Body of pancreas (tissue), 4 donors: Measurements from ENCODE around the gene POP4. TPM values are rescaled to one million over a fixed set of nuclear protein-coding genes. Genes with fewer than 3 reads are reported as not detected.

Experiments used
- ATAC-seq: fragments of 150-250 bp; one replicate; pipeline ENCODE4 v1.9.1; 2016
- DNase-seq, 4 donors: peaks; one replicate each; pipeline ENCODE4 v3.0.0-alpha.2; 2019
- H3K27ac ChIP-seq, 4 donors: fragments of 200-600 bp; sonication (generic); 1 replicate in 3 of 4; 2 replicates in 1 of 4; pipeline versions ENCODE4 v1.5.1 to v1.6.1; 2016 to 2019; ENCODE audit warnings: mild to moderate bottlenecking in 1 of 4, mixed read lengths in 1 of 4, moderate library complexity in 1 of 4
- H3K27me3 ChIP-seq, 2 donors: fragments of 200-600 bp; sonication (generic); one replicate each; pipeline ENCODE4 v1.6.0; 2016; ENCODE audit warnings: mild to moderate bottlenecking in 1 of 2
- H3K36me3 ChIP-seq, 2 donors: fragments of 200-600 bp; sonication (generic); replicated peaks in 1 of 2; 2 replicates each; pipeline ENCODE4 v1.5.1; 2016; ENCODE audit warnings: low read depth in 2 of 2; ENCODE audit not compliant: insufficient read depth in 1 of 2
- H3K4me1 ChIP-seq: fragments of 200-600 bp; sonication (generic); one replicate; pipeline ENCODE4 v1.6.0; 2016
- H3K4me3 ChIP-seq, 2 donors: fragments of 200-600 bp; sonication (generic); 1 replicate in 1 of 2; 2 replicates in 1 of 2; pipeline ENCODE4 v1.5.1; 2016 to 2019
- H3K9me3 ChIP-seq, 3 donors: fragments of 200-600 bp; sonication (generic); 1 replicate in 2 of 3; 2 replicates in 1 of 3; pipeline ENCODE4 v1.5.1; 2016
- POLR2A ChIP-seq, 3 donors: fragments of 450-650 bp; IDR thresholded peaks; one replicate each; pipeline ENCODE4 v1.6.1; 2016; ENCODE audit warnings: antibody characterized with exemption in 3 of 3, mild to moderate bottlenecking in 2 of 3
- WGBS, 2 donors: methylation state at CpG; one replicate each; pipeline ENCODE4 v1.1.5; 2017; 5-methylcytosine and 5-hydroxymethylcytosine counted together
- intact Hi-C: fragments of 100-400 bp; cut with DNase I; formaldehyde crosslinking; loops from one replicate; pipeline ENCODE4 v1.15.1; 2023
- total RNA-seq, 2 donors: library from RNA; depleted of rRNA; stranded (reverse); fragments of >200 nt; gene quantifications; one replicate each; pipeline ENCODE4 v1.1.0, GENCODE V29; 2016
- TF ChIP-seq, protein P1 (sequence below), 7 experiments: fragments of 450-650 bp in 4 of 7; fragments of 200-600 bp in 3 of 7; sonication (generic) in 3 of 7; IDR thresholded peaks; one replicate each; pipeline ENCODE4 v1.5.1; 2016 to 2019; ENCODE audit warnings: antibody characterized with exemption in 7 of 7

POP4 gene
- total RNA-seq, 2 donors from 2014 or later = 12.2 to 51.6 TPM

DNA sequence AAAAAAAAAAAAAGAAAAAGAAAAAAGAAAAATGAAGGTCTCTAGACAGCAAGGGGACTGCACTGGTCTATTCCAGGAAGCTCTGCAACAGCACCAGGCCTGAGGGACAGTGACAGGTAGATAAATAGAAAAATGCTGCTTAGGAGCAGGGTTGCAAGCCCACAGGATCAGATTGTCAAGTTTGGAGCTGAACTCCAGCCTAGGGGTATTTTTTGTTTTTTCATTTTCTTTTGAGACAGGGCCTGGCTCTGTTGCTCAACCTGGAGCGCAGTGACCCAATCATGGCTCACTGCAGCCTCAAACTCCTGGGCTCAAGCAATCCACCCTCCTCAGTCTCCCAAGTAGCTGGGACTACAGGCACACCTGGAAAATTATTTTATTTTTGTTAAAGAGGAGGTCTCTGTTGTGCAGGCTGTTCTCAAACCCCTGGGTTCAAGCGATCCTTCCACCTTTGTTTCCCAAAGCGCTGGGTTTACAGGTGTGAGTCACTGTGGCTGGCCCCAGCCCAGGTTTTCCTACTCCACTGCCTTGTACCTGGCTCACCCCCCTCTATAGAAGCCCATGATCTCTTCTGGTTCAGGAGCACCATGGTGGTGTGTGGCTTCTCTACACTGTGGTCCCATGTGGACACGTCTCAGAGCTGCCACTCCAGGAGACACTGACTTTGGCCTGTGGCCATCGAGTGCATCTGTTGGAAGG is 23.9 kb downstream of the POP4 start:
- 84 to 90% methylated on average over 5 of the region's 5 CpGs for WGBS, 2 donors
- Histone ChIP-seq H3K27me3 (no peaks in the 10 kb centered on the region), H3K27ac (no peak overlapping the region), H3K4me3 (no peak overlapping the region), H3K36me3 (no peaks in the 10 kb centered on the region), H3K9me3 (no peaks in the 10 kb centered on the region), H3K4me1 (peaks cover 9% of the 10 kb centered on the region)
- no peak for DNase-seq
- no peak for ATAC-seq
- intact Hi-C loops = no loop called here
- no peak for TF ChIP-seq POLR2A (IDR thresholded peaks at IDR 0.05)

GRCh38 chr19:29630655-29631054 is 24.6 kb downstream of the POP4 start:
- peaks cover 2% of the 10 kb centered on the region for H3K4me1 ChIP-seq
- H3K27me3 ChIP-seq = no peaks in the 10 kb centered on the region
- no peaks in the 10 kb centered on the region for H3K9me3 ChIP-seq
- H3K4me3 ChIP-seq = no peak overlapping the region
- no peak overlapping the region for H3K27ac ChIP-seq
- 72 to 78% methylated on average over 2 of the region's 2 CpGs for WGBS, 2 donors
- H3K36me3 ChIP-seq = no peaks in the 10 kb centered on the region
- TF ChIP-seq, protein P1, sequence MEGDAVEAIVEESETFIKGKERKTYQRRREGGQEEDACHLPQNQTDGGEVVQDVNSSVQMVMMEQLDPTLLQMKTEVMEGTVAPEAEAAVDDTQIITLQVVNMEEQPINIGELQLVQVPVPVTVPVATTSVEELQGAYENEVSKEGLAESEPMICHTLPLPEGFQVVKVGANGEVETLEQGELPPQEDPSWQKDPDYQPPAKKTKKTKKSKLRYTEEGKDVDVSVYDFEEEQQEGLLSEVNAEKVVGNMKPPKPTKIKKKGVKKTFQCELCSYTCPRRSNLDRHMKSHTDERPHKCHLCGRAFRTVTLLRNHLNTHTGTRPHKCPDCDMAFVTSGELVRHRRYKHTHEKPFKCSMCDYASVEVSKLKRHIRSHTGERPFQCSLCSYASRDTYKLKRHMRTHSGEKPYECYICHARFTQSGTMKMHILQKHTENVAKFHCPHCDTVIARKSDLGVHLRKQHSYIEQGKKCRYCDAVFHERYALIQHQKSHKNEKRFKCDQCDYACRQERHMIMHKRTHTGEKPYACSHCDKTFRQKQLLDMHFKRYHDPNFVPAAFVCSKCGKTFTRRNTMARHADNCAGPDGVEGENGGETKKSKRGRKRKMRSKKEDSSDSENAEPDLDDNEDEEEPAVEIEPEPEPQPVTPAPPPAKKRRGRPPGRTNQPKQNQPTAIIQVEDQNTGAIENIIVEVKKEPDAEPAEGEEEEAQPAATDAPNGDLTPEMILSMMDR (IDR thresholded peaks at IDR 0.05) = no peak
- no peak for TF ChIP-seq POLR2A (IDR thresholded peaks at IDR 0.05)
- intact Hi-C loops = no loop called here
- DNase-seq (no peak), ATAC-seq (no peak)

GRCh38 chr19:29631450-29631849 is 25.4 kb downstream of the POP4 start:
- no peak overlapping the region for H3K27ac ChIP-seq
- no peaks in the 10 kb centered on the region for H3K4me1 ChIP-seq
- WGBS, 2 donors = 87 to 93% methylated on average over 2 to 3 of the region's 3 CpGs
- intact Hi-C loops = no loop called here
- ATAC-seq (no peak), DNase-seq (no peak)
- no peaks in the 10 kb centered on the region for H3K36me3 ChIP-seq
- TF ChIP-seq POLR2A (IDR thresholded peaks at IDR 0.05) = no peak
- TF ChIP-seq, protein P1 (IDR thresholded peaks at IDR 0.05) = no peak
- no peaks in the 10 kb centered on the region for H3K27me3 ChIP-seq
- no peak overlapping the region for H3K4me3 ChIP-seq
- H3K9me3 ChIP-seq = no peaks in the 10 kb centered on the region

- H3K27me3 ChIP-seq = no peaks in the 10 kb centered on the region
- H3K9me3 ChIP-seq = no peaks in the 10 kb centered on the region
- H3K36me3 ChIP-seq = no peaks in the 10 kb centered on the region
- 68 to 71% methylated on average over 2 of the region's 2 CpGs for WGBS, 2 donors
- H3K4me3 ChIP-seq = no peak overlapping the region
- DNase-seq (no peak), ATAC-seq (no peak)
- H3K4me1 ChIP-seq = no peaks in the 10 kb centered on the region
- intact Hi-C loops = no loop called here
- TF ChIP-seq, protein P1 (IDR thresholded peaks at IDR 0.05) = no peak
- no peak for TF ChIP-seq POLR2A (IDR thresholded peaks at IDR 0.05)
- no peak overlapping the region for H3K27ac ChIP-seq
Observed at GRCh38 chr19:29634002-29634401, 27.9 kb downstream of the POP4 start.

- DNase-seq (no peak), ATAC-seq (no peak)
- no peak overlapping the region for H3K4me3 ChIP-seq
- H3K36me3 ChIP-seq = no peaks in the 10 kb centered on the region
- no peak for TF ChIP-seq POLR2A (IDR thresholded peaks at IDR 0.05)
- TF ChIP-seq, protein P1 (IDR thresholded peaks at IDR 0.05) = no peak
- WGBS, 2 donors = 71 to 83% methylated on average over 6 of the region's 6 CpGs
- intact Hi-C loops = no loop called here
- H3K27me3 ChIP-seq = no peaks in the 10 kb centered on the region
- no peaks in the 10 kb centered on the region for H3K9me3 ChIP-seq
- H3K27ac ChIP-seq = no peak overlapping the region
- H3K4me1 ChIP-seq = no peaks in the 10 kb centered on the region
Observed at GRCh38 chr19:29634423-29635130, 28.5 kb downstream of the POP4 start.
